IMR-90 (cell line): ENCODE results near the gene AKAP5.

Experiments used
- BHLHE40 ChIP-seq: fragments of 150-350 bp; IDR thresholded peaks from 2 replicates; pipeline ENCODE4 v1.6.1; 2016; ENCODE audit warnings: mild to moderate bottlenecking, low read depth, low read length
- CEBPB ChIP-seq: IDR thresholded peaks from 2 replicates; pipeline ENCODE4 v1.6.1; 2012; ENCODE audit warnings: low read depth, low read length, improper control_type of control experiment
- FOS ChIP-seq: fragments of 150-350 bp; IDR thresholded peaks from 2 replicates; pipeline ENCODE4 v1.6.1; 2016; ENCODE audit warnings: low read depth, low read length
- MAZ ChIP-seq: IDR thresholded peaks from 2 replicates; pipeline ENCODE4 v1.6.1; 2012; ENCODE audit warnings: low read depth, mild to moderate bottlenecking, low read length, improper control_type of control experiment, moderate library complexity, borderline replicate concordance
- MXI1 ChIP-seq: IDR thresholded peaks from 2 replicates; pipeline ENCODE4 v1.6.1; 2012; ENCODE audit warnings: low read depth, mild to moderate bottlenecking, low read length, moderate library complexity, borderline replicate concordance
- NFE2L2 ChIP-seq: fragments of 150-350 bp; IDR thresholded peaks from 2 replicates; pipeline ENCODE4 v1.6.1; 2016; ENCODE audit warnings: low read depth, mild to moderate bottlenecking, low read length
- POLR2A ChIP-seq: IDR thresholded peaks from 2 replicates; pipeline ENCODE4 v1.6.1; 2012; ENCODE audit warnings: mild to moderate bottlenecking, low read depth, low read length
- RAD21 ChIP-seq: IDR thresholded peaks from 2 replicates; pipeline ENCODE4 v1.6.1; 2012; ENCODE audit warnings: low read length, improper control_type of control experiment
- RCOR1 ChIP-seq: IDR thresholded peaks from 2 replicates; pipeline ENCODE4 v1.6.1; 2012; ENCODE audit warnings: mild to moderate bottlenecking, low read length, improper control_type of control experiment; ENCODE audit not compliant: insufficient replicate concordance
- SMC3 ChIP-seq: fragments of 150-350 bp; IDR thresholded peaks from 2 replicates; pipeline ENCODE4 v1.6.1; 2016; ENCODE audit warnings: low read depth, mild to moderate bottlenecking, antibody characterized with exemption, low read length, moderate library complexity
- TF ChIP-seq, protein P1 (sequence below): conservative IDR thresholded peaks from 2 replicates; pipeline ENCODE4 v1.5.1; 2012; ENCODE audit warnings: mild to moderate bottlenecking, low read depth, low read length, improper control_type of control experiment
- TF ChIP-seq, protein P2 (sequence below): fragments of 150-350 bp; IDR thresholded peaks from 2 replicates; pipeline ENCODE4 v1.6.1; 2017; ENCODE audit warnings: mild to moderate bottlenecking, antibody characterized with exemption, low read length, low read depth
- TF ChIP-seq, protein P3 (sequence below): fragments of 150-350 bp; IDR thresholded peaks from 2 replicates; pipeline ENCODE4 v1.6.1; 2016; ENCODE audit warnings: low read depth, mild to moderate bottlenecking, low read length, moderate library complexity, borderline replicate concordance

DNA sequence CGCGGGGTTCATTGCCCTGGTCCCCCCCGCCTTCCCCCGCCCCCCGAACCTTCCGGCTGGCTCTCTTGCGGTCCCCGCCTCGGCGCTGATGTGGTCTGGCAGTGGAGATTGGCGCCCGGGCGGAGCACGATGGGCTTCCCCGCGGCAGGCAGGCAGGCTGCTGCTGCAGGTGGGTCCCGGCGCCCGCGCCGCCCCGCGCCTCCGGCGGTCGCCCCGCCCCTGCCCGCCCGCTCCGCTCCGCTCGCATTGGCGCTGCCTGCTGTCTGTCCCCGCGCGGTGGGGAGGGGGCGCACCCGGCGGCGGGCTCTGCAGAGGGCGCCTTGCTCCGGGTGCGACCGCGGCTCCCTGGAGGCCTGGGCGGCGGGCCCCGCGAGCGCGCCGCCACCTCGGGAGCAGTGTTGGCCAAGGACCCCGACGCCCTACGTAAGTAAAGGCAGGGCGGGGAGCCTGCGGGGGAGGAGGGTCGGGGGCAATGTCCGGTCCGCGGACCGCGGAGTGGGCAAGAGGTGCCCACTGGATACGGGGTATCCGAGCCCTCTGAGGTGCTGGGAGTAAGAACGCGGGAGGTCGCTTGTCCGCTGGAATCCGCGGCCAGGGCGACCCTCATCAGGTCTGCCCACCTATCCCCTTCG is at the start of gene AKAP5:
- TF ChIP-seq, protein P1, sequence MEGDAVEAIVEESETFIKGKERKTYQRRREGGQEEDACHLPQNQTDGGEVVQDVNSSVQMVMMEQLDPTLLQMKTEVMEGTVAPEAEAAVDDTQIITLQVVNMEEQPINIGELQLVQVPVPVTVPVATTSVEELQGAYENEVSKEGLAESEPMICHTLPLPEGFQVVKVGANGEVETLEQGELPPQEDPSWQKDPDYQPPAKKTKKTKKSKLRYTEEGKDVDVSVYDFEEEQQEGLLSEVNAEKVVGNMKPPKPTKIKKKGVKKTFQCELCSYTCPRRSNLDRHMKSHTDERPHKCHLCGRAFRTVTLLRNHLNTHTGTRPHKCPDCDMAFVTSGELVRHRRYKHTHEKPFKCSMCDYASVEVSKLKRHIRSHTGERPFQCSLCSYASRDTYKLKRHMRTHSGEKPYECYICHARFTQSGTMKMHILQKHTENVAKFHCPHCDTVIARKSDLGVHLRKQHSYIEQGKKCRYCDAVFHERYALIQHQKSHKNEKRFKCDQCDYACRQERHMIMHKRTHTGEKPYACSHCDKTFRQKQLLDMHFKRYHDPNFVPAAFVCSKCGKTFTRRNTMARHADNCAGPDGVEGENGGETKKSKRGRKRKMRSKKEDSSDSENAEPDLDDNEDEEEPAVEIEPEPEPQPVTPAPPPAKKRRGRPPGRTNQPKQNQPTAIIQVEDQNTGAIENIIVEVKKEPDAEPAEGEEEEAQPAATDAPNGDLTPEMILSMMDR = no peak
- TF ChIP-seq POLR2A (no peak), MXI1 (no peak), CEBPB (no peak), RAD21 (no peak), SMC3 (no peak), NFE2L2 (no peak), MAZ (peak; percentile 52; the same call in 1 of the 2 replicates), FOS (no peak), RCOR1 (no peak), BHLHE40 (no peak)
- TF ChIP-seq, protein P2, sequence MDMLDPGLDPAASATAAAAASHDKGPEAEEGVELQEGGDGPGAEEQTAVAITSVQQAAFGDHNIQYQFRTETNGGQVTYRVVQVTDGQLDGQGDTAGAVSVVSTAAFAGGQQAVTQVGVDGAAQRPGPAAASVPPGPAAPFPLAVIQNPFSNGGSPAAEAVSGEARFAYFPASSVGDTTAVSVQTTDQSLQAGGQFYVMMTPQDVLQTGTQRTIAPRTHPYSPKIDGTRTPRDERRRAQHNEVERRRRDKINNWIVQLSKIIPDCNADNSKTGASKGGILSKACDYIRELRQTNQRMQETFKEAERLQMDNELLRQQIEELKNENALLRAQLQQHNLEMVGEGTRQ = no peak
- TF ChIP-seq, protein P3, sequence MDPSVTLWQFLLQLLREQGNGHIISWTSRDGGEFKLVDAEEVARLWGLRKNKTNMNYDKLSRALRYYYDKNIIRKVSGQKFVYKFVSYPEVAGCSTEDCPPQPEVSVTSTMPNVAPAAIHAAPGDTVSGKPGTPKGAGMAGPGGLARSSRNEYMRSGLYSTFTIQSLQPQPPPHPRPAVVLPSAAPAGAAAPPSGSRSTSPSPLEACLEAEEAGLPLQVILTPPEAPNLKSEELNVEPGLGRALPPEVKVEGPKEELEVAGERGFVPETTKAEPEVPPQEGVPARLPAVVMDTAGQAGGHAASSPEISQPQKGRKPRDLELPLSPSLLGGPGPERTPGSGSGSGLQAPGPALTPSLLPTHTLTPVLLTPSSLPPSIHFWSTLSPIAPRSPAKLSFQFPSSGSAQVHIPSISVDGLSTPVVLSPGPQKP = no peak
